ENCODE data around the gene ADCY2.

DNA sequence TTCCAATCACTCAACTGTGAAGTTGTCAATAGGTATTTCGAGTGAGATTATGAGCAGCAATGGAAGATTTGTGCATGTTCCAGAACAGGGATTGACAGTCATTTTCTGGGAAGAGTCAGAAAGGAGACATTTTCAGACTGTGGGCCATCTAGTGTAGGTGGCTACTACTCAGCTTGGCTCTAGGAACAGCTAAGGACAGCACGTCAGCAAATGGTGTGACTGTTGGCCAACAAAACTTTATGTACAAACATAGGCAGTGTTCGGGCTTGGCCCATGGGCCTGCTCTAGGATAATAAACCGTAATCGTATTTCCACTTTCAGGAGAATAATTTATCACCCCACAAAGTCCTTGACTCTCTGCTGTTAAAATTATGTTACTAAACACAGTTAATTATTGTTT, 143.6 kb downstream of the ADCY2 start:
- TF ChIP-seq, protein P1, sequence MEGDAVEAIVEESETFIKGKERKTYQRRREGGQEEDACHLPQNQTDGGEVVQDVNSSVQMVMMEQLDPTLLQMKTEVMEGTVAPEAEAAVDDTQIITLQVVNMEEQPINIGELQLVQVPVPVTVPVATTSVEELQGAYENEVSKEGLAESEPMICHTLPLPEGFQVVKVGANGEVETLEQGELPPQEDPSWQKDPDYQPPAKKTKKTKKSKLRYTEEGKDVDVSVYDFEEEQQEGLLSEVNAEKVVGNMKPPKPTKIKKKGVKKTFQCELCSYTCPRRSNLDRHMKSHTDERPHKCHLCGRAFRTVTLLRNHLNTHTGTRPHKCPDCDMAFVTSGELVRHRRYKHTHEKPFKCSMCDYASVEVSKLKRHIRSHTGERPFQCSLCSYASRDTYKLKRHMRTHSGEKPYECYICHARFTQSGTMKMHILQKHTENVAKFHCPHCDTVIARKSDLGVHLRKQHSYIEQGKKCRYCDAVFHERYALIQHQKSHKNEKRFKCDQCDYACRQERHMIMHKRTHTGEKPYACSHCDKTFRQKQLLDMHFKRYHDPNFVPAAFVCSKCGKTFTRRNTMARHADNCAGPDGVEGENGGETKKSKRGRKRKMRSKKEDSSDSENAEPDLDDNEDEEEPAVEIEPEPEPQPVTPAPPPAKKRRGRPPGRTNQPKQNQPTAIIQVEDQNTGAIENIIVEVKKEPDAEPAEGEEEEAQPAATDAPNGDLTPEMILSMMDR (IDR thresholded peaks at IDR 0.05) = no peak
- TF ChIP-seq POLR2A (IDR thresholded peaks at IDR 0.05) = no peak
- no peak for TF ChIP-seq POLR2AphosphoS5 (IDR thresholded peaks at IDR 0.05; ENCODE audit: insufficient read depth in 1 of 2, low read depth in 1 of 2)
